ENCODE results near the gene PHACTR1.

DNA sequence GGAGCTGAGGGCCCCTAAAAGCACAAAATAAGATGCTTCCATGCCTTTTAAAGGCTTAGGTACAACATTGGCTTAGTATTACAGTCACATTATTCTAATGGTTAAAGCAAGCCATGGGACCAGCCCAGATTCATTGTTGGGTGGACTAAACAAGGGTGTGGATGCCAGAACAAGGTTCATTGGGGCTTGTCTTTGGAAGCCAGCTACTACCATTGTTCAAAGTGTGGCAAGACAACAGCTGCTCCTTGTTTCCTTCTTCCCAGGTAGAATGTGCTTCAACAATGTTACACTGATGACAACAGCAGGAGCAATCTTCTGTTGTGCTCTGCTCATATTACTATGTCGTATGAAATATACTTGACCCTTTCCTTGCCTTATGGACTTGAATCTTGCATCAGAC is 350.3 kb downstream of the PHACTR1 start:
- TF ChIP-seq, protein P1, sequence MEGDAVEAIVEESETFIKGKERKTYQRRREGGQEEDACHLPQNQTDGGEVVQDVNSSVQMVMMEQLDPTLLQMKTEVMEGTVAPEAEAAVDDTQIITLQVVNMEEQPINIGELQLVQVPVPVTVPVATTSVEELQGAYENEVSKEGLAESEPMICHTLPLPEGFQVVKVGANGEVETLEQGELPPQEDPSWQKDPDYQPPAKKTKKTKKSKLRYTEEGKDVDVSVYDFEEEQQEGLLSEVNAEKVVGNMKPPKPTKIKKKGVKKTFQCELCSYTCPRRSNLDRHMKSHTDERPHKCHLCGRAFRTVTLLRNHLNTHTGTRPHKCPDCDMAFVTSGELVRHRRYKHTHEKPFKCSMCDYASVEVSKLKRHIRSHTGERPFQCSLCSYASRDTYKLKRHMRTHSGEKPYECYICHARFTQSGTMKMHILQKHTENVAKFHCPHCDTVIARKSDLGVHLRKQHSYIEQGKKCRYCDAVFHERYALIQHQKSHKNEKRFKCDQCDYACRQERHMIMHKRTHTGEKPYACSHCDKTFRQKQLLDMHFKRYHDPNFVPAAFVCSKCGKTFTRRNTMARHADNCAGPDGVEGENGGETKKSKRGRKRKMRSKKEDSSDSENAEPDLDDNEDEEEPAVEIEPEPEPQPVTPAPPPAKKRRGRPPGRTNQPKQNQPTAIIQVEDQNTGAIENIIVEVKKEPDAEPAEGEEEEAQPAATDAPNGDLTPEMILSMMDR (IDR thresholded peaks at IDR 0.05; ENCODE audit: low read depth, low read length) = no peak
- no peak for TF ChIP-seq EZH2phosphoT487 (IDR thresholded peaks at IDR 0.05; ENCODE audit: low read depth)

All from OCI-LY3 (cell line).